NCI-H1694 treated with DMSO at 0.1 percent for 48 hours (cell line): ENCODE results near the gene HCN2.
"Not testable (repeated sequence)": the region's sequence is repeated elsewhere in the genome, so short reads cannot be mapped to it uniquely, and the experiment has no call there.

Experiments used
- DNase-seq: peaks from one replicate; lab custom pipeline; 2025; lab: John Stamatoyannopoulos, UW

The HCN2 gene

DNA sequence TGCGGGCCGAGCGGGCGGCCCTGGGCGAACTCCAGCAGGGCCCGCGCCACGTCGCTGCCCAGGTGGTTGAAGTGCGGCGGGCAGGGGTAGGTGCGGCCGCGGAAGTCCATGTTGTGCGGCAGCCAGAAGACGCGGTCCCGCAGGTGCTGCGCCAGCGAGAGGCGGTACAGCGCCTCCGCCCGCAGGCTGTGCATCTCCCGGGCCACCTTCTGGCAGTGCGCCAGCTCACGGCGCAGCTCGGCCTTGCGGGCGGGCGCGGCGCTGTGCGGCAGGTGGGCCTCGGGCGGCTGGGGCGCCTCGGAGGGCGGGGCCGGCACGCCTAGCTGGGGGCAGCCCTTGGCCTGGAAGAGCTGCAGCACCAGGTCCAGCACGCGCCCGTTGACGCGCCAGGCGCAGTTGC, 31.5 kb downstream of the HCN2 start:
- DNase-seq: not testable (repeated sequence)

DNA sequence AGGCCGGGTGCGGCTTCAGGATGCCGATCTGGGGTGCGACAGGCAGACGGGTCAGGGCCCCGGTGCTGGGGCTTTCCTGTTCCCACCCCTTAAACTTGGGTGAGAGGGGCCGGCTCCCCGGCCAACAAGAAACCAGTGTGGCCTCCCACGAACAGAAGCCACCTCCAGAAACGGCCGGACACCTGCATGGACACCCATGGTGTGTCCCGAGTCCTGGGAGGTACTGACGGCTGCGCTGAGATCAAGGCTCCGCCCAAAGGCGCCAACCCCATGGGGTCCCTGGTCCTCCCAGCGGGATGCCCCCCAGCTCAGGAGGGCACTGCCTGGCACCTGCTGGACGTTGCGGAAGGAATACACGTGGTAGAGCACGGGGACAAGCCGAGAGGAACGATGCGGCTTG, 32.1 kb downstream of the HCN2 start:
- no peak for DNase-seq

DNA sequence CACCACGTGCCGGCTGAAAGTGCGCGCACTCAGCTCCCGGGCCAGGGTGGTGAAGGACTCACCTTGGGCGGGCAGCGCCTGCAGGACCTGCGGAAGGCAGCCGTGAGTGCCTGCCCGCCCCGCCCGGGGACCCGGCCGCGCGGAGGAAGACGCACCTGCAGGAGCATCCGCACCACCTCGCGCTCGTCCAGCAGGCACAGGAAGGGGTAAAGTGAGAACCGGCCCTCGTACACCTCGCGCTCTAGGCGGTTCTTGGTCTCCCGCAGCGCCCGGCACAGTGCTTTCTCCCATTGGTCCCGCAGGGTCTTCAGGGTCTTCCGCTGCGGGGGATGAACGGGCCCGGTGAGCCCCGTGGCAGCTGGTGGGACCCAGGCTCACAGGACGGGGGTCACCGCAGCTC, 33.0 kb downstream of the HCN2 start:
- no peak for DNase-seq

DNA sequence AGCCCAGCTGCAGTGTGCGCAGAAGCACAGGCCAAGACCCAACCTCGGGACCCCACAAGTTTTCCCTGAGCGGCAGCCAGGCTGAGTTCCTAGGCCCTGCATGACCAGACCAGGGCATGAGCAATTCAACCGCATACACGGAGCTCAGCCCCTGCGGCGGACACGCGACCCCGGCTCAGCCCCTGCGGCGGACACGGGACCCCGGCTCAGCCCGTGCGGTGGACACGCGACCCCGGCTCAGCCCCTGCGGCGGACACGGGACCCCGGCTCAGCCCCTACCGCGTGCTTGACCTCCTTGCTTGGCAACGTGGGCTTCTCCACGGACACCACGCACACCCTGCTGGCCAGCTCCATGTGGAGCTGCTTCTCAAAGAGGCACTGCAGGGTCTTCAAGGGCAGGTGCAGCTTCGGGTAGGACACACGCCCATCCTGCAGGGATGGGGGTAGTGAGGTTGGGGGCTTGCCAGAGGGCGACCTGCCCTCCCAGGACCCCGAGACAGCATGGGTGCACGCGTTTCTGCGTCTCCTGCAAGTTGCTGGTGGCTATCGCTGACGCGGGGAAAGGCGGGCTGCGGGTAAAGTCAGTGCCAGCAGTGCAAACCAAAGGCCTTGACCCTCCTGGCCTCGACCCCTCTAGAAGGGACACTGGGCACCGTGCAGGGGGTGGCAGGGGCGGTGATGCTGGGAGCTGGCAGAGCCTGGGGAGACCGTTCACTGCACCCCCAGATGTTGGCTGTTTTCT, 33.7 kb downstream of the HCN2 start:
- DNase-seq: no peak

DNA sequence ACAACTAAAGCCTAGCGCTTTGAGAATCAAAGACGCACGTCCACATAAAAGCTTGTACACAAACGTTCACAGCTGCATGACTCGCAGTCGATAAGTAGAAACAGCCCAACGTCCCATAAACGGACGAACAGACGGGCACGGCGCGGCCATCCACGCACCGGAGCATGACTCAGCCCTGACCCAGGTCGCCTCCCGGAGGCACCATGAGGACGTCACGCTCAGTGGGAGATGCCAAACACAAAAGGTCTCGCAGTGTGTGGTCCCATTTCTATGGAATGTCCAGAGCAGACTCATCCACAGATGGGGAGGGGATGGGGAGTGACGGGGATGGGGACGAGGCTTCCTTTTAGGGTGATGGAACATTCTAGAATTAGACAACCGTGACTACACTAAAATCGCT, 34.3 kb downstream of the HCN2 start:
- DNase-seq: no peak

DNA sequence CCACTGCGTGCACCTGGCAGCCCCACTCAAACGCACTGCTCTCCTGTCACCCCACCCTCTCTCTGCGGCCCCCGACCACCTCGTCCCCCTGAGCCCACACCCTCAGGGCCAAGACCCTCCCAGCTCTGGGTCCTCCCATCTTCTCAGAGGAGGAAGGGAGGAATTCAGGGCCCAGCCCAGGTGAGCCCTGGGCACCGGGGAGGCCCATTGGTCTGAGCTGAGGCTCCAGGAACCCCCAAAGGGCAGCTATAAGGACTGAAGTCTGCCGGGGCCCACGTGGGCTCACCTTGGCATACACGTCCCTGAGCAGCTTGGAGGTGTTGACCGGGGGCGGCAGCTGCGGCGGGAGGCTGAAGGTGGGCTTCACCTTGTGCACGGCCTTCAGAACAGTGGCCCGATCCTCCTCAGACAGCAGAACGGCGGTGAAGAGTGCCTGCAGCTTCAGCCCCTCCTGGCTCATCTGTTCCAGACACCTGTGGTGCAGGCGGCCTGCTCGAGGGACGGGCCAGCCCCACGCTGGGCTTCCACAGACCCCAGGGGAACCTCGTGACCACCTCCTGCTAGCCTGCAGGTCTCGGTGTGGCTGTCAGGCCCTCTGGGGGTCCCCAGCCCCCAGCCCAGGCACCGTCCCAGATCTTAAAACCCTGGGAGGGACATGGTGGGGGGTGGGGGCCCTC, 34.9 kb downstream of the HCN2 start:
- DNase-seq: no peak

DNA sequence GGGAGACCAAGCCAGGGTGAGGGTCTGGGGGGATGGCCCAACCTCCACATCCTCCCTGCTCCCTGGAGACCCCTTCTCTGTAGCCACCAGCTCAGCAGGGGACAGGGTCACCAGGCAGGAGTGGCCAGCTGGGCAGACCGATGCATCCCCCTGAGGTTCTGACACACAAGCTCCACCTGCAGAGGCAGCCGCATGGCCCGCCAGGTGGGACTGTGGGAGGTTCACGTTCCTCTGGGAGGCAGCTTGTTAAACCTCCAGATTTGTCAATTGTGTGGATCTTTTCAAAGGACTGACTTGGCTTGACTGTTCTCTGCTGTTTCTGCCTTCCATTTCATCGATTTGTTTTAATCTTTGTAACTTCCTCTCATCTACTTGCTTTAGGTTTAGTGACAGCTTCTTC, 35.6 kb downstream of the HCN2 start:
- no peak for DNase-seq

DNA sequence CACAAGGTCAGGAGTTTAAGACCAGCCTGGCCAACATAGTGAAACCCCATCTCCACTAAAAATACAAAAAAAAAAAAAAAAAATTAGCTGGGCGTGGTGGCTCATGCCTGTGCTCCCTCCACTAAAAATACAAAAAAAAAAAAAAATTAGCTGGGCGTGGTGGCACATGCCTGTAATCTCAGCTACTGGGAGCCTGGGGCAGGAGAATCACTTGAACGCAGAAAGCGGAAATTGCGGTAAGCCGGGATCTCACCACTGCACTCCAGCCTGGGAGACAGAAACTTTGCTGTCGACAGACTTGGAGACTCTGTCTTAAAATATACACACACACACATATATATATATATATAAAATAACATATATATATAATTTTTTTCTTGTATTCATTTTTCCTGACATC, 36.9 kb downstream of the HCN2 start:
- not testable (repeated sequence) for DNase-seq

DNA sequence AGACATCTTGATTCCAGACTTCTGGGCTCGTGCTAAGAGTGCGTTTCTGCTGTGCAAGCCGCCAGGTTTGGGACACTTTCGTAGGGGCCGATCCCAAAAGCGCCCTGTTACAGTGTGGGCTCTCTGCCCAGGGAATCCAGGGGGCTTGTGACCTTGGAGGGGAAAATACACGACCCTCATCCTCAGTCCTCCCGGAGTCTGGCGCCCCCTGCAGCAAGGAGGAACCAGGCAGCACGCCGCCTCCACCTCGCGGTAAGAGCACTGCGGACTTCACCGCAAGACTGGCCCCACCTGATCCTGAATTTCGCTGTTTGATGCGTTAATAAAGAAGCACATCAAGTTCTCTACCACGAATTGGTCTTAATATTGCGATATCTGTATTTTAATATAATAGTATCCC, 38.5 kb downstream of the HCN2 start:
- DNase-seq: no peak

DNA sequence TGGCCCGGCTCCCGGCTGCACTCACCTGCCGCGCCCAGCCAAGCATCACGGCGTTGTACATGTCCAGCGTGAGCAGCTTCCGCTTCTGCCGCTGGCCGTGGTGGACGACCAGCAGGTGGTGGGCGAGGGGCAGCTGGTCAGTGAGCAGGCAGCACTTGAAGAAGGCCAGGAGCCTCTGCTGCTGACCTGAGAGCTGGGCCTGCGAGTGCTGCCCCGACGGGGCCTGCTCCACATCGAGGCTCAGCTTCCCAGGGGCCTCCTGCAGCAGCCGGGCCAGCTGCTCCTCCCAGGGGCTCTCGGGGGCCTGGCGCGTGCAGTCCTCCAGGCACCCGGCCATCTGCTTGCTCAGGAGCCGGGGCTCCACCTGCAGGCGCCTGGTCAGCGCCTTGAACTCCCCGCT, 39.8 kb downstream of the HCN2 start:
- not testable (repeated sequence) for DNase-seq

DNA sequence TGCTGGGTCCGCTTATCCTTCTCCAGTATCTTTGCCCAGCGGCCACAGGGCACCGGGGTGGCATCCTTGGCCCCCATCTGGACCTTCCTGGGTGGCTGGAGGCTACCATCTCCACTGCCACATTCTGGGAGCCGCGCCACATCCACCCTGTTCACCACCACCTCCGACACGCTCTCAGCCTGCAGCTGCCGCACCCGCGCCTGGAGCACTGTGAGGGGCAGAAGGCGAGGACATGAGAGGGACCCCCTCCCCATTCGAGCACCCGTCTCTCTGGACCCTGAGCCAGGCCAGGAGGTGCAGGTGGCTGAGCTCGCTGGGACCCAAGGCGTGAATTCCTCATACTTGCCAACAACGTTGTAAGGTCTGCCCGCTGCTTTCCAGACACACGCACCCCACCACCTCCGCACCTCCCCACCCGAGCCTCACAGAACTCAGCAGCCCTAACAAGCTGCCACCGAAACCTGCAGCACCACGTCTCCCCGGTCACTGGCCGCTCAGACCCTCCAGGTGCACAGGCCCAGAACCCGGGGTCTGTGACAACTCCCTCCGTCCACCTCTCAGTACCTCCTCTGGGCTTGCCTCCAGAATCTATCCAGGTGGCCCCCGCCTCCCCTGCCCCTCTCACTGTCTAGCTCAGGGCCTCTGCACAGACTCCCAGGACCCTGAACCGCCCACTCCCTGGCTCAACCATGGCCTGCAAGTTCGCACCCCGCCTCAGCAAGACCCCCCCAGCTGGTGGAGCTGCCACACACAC, 40.5 kb downstream of the HCN2 start:
- no peak for DNase-seq

DNA sequence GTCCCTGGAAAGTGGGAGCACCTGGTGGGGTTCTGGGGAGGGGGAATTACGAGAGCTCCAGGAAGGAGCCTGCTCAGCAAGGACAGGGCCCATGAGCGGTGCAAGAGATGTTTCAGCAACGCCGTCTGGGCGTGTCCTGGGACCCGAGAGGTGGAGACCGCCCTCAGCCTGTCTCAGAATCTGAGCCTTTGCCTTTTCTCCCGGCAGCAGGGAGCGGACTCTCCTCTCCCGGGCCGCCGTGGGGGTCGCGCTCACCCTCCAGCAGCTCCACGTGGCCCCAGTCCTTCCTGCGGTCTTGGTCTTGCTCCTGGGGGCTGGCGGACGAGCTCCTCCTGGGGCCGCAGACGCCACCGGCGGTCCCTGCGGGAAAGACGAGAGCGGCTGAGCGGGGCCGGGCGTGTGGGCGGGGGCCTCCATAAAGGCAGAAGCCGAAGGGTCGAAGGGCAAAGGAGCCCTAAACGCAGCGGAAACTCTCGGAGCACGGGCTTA, 42.9 kb downstream of the HCN2 start:
- no peak for DNase-seq

DNA sequence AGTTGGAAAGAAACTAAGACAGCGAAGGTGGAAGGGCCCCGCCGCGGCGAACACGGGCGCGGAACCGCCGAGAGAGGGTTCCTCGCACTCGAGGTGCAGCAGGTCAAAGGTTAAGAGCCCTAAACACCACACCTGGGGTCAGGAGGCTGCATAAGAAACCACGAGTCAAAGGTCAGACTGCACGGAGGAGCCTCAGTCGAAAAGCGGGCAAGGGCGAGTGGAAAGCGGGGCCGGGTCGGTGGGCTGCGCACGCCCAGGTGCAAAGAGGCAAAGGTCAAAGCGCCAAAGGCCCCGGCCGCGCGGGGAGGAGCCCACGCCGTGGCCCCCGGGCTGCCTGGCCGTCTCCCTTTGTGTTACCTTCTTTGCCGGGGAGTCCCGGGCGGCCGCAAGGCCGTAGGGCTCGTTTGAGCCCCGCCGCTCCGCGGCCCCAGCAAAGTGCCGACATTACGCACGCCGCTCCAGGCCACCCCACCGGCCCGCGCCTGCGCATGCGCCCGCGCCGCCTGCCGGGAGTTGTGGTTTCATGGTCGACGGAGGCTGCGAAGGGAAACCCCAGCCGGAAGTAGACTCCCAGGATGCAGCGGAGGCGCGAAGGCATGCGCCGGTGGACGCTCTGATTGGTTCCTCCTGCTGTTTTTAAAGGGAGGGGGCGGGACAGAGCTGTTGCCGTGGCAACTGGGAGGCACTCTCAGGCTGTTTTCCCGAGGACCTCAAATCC, 43.5 kb downstream of the HCN2 start, which contains the start of gene POLRMT:
Gene POLRMT (minus strand): TSS at position 470 of the 718 bp plus-strand sequence. CDS start 25 bp downstream, at position 445.
- DNase-seq: peak; percentile 87

DNA sequence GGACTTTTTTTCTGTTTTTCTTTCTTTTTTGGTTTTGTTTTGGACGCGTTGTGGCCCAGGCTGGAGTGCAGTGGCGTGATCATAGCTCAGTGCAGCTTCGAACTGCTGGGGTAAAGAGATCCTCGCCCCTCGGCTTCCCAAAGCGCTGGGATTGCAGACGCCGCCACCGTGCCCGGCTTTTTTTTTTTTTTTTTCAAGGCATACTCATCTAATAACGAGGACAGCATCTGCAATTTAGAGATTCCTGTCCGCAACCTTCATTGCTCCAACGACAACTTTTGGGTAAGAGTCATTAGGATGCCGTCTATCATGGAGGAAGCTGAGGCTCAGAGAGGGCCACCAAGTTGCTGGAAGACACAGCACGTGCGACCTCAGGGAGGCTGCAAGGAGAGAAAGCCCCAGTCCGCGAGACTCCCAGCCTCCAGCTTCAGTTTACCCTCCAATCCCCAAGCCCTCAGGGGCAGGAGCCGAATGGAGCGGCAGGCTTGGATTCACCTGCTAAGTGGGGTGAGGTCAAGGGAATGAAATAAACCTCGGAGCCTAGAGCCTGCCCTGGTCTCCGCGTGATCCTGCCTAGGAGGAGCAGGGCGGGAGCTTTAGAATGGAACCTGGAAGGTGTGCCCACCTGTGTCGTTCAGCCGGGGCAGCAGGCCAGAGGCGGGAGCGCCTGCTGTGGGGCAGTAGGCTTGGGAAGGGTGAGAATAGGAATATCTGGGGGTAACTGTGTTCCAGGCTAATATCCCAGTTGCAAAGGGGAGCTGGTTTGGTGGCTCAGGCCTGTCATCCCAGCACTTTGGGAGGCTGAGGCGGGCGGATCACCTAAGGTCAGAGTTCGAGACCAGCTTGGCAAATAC, 44.3 kb downstream of the HCN2 start:
- no peak for DNase-seq

DNA sequence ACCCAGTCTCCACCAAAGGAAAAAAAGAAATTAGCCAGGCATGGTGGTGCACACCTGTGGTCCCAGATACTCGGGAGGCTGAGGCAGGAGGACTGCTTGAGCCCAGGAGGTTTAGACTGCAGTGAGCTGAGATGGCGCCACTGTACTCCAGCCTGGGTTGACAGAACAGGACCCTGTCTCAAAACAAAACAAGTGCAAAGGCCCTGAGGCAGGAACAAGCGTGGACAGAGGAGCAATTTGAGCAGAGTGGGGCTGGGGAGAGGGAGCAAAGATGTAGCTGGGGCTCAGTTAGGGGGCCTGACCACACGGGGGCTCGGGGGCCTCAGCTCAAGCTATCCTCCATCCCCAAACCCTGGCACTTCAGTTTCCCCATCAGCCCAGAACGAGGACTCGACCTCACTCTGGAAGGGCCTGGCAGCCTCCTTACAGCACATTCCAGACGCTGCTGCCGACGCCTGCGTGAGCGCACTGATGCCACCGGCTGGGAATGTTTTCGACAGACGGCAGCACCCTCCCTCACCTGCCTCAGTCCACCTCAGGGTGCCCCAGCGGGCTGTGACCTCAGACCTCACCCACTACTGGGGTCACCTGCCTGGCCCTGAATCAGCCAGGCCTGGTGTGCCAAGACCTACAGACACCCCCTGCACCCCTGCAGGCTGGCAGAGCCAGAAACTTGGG, 45.4 kb downstream of the HCN2 start:
- no peak for DNase-seq

DNA sequence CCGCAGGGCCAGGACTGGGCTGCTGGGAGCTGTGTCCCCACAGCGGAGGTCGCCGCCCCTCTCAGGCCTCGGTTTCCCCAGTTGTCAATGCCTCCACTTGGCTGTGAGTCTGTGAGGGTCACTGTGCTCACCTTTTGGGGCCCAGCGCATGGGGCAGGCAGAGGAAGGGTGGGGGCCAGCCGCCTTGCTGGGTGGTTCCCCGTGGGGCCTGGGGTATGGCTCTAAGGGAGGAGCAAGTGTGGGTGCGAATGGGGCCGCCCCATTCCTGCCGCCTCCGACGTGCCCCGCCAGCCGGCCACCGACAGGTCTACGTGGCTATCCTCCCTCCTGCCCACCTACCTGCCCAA, 49.2 kb downstream of the HCN2 start:
- no peak for DNase-seq

DNA sequence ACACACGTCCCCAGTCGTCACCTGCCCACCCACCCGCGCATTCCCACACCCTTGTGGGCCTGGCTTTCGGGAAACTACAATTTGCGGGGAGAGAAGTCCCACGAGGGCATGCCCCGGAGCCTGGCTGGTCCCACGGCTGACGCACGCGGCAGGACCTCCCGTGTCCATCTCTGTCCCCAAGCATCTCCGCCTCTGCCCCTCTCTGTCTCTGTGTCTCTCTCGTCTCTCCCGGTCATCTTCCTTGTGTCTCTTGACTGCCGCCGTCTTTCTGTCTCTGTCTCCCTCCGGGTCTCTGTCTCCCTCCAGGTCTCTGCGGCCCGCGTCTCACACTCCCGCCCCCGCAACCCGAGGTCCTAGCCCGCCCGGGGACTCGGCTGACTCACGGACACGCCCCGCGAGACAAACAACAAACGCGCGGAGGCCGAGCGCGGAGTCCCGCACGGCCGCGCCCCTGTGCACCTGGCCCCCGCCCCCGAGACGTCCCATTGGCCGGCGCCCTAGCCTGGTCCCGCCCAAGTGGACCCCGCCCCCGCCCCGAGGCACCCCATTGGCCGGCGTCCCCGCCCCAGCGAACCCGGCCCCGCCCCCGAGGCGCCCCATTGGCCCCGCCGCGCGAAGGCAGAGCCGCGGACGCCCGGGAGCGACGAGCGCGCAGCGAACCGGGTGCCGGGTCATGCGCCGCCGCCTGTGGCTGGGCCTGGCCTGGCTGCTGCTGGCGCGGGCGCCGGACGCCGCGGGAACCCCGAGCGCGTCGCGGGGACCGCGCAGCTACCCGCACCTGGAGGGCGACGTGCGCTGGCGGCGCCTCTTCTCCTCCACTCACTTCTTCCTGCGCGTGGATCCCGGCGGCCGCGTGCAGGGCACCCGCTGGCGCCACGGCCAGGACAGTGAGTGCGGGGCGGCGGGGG, 49.8 kb downstream of the HCN2 start, which contains the start of gene FGF22:
Gene FGF22 (plus strand): TSS at position 627 of the 908 bp plus-strand sequence. CDS start 47 bp downstream, at position 674.
- DNase-seq: peak; percentile 49

DNA sequence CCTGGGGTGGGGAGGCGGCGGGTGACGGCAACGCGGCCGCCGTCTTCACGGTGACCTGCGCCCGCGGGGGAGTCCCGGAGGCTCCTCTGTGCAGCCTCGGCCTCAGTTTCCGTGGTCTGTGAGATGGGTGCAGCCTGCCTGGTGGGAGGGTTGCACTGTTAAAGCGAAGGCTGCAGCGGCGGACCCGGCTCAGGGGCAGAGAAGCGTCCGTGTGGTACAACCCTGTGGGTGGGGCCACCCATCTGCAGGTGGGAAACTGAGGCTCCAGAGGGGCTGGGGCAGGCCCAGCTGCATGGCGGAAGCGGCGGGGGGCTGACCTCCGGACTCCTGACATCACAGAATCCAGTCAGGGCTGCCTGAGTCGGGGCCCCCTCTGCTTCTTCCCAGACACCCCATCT, 50.5 kb downstream of the HCN2 start:
- DNase-seq: no peak

DNA sequence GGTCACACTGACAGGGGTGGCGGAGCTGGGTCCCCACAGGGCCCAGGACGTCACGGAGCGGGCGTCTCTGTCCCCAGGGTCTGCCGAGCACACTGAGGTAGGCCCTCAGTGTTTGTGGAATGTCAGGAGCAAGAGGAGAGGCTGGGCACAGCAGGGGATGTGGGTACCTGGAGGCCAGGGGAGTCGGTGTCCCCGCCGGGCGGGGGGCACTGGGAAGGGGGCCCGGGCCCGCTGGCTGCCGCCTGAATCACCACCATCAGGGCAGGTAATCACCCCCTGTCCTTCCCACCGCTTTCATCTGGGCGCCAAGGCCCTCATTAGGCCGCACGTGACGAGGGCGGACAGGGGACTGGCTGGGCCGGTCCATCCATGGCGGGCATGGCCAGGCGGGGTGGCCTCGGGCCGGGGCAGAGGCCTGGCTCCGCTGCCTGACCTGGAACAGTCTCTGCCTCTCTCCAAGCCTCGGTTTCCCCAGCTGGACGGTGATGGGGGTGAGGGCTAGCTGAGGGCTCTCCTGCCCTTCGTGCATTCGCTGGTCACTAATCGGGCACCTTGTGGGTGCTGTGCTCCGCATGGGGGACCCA, 51.0 kb downstream of the HCN2 start:
- no peak for DNase-seq
